Upper lobe of left lung (tissue), 6 donors: Measurements from ENCODE around the gene SLC9A7. TPM values are rescaled to one million over a fixed set of nuclear protein-coding genes. Genes with fewer than 3 reads are reported as not detected.

Experiments
- ATAC-seq, 2 donors: fragments of 200-7000 bp; cut with Tn5 transposase; one replicate each; pipeline ENCODE4 v1.9.1; 2022; ENCODE audit warnings: mild to moderate bottlenecking in 2 of 2, moderate library complexity in 2 of 2; ENCODE audit not compliant: low FRiP score in 2 of 2
- DNase-seq, 2 donors: peaks; one replicate each; pipeline ENCODE4 v3.0.0-alpha.2; 2019 to 2020
- H3K27ac ChIP-seq, 4 donors: fragments of 200-600 bp; sonication (generic); one replicate each; pipeline ENCODE4 v1.5.1; 2016 to 2019
- H3K27me3 ChIP-seq, 4 donors: fragments of 200-600 bp; sonication (generic); one replicate each; pipeline ENCODE4 v1.5.1; 2017 to 2019
- H3K36me3 ChIP-seq, 4 donors: fragments of 200-600 bp; sonication (generic); one replicate each; pipeline ENCODE4 v1.5.1; 2016 to 2019
- H3K4me1 ChIP-seq, 4 donors: fragments of 200-600 bp; sonication (generic); one replicate each; pipeline ENCODE4 v1.5.1; 2018 to 2019
- H3K4me3 ChIP-seq, 4 donors: fragments of 200-600 bp; sonication (generic); one replicate each; pipeline ENCODE4 v1.5.1; 2017 to 2019; ENCODE audit warnings: mild to moderate bottlenecking in 2 of 4, moderate library complexity in 1 of 4
- H3K9me3 ChIP-seq, 4 donors: fragments of 200-600 bp; sonication (generic); one replicate each; pipeline ENCODE4 v1.5.1; 2018 to 2019
- CTCF ChIP-seq, 6 experiments: fragments of 450-650 bp in 4 of 6; fragments of 200-600 bp in 2 of 6; sonication (generic) in 2 of 6; IDR thresholded peaks; one replicate each; pipeline ENCODE4 v1.5.1; 2016 to 2019; ENCODE audit warnings: antibody characterized with exemption in 6 of 6
- EP300 ChIP-seq, 4 donors: sonication (generic); formaldehyde crosslinking; IDR thresholded peaks; one replicate each; pipeline ENCODE4 v1.5.1; 2017; ENCODE audit warnings: antibody characterized with exemption in 4 of 4, control low read depth in 2 of 4
- POLR2A ChIP-seq, 4 donors: fragments of 450-650 bp; IDR thresholded peaks; one replicate each; pipeline ENCODE4 v1.5.1; 2016 to 2017; ENCODE audit warnings: antibody characterized with exemption in 4 of 4, mild to moderate bottlenecking in 2 of 4
- POLR2AphosphoS5 ChIP-seq, 2 donors: sonication (generic); formaldehyde crosslinking; IDR thresholded peaks; one replicate each; pipeline ENCODE4 v1.5.1; 2017; ENCODE audit warnings: antibody characterized with exemption in 2 of 2
- WGBS, 2 donors: methylation state at CpG; one replicate each; pipeline ENCODE4 v1.1.5; 2017 to 2018; 5-methylcytosine and 5-hydroxymethylcytosine counted together
- total RNA-seq, 6 donors: library from RNA; depleted of rRNA in 4 of 6; stranded (reverse); fragments of >200 nt in 4 of 6; gene quantifications; one replicate each; pipeline versions ENCODE4 v1.1.0 to v1.2.1, GENCODE V29; 2016 to 2021
- donor health status: DM: no; HTN: no; CAD: no; lungs with moderate emphysema.
- donor health status: DM: no; HTN: yes; CAD: no; lungs with severe emphysema.

Gene SLC9A7
- total RNA-seq, 6 donors from 2014 or later = 4.6 to 9.0 (median 6.4) TPM

GRCh38 chrX:46611658-46612362 is 147.1 kb downstream of the SLC9A7 start:
- no peaks in the 10 kb centered on the region for H3K36me3 ChIP-seq
- no peak for ATAC-seq
- no peaks in the 10 kb centered on the region for H3K27me3 ChIP-seq
- H3K4me1 ChIP-seq = no peaks in the 10 kb centered on the region
- H3K9me3 ChIP-seq = no peaks in the 10 kb centered on the region
- DNase-seq = no peak
- TF ChIP-seq POLR2AphosphoS5 (IDR thresholded peaks at IDR 0.05) (no peak), POLR2A (IDR thresholded peaks at IDR 0.05) (no peak), CTCF (IDR thresholded peaks at IDR 0.05) (no peak), EP300 (IDR thresholded peaks at IDR 0.05) (no peak)
- H3K27ac ChIP-seq = no peak overlapping the region
- WGBS, 2 donors = 78 to 81% methylated on average over 10 to 13 of the region's 13 CpGs
- H3K4me3 ChIP-seq = no peak overlapping the region

- Histone ChIP-seq H3K4me1 (no peaks in the 10 kb centered on the region), H3K4me3 (no peak overlapping the region), H3K9me3 (no peaks in the 10 kb centered on the region), H3K36me3 (no peaks in the 10 kb centered on the region), H3K27me3 (peaks cover 0 to 4% (median 0%) of the 10 kb centered on the region in 4 donors), H3K27ac (no peak overlapping the region)
- no peak for ATAC-seq
- WGBS, 2 donors = 71 to 81% methylated on average over 3 to 5 of the region's 5 CpGs
- no peak for DNase-seq
- TF ChIP-seq POLR2AphosphoS5 (IDR thresholded peaks at IDR 0.05) (no peak), CTCF (IDR thresholded peaks at IDR 0.05) (no peak), EP300 (IDR thresholded peaks at IDR 0.05) (no peak), POLR2A (IDR thresholded peaks at IDR 0.05) (no peak)
Measured at GRCh38 chrX:46610070-46610658, 148.8 kb downstream of the SLC9A7 start.

GRCh38 chrX:46607916-46608315 is 151.0 kb downstream of the SLC9A7 start:
- H3K27me3 ChIP-seq = peaks cover 0 to 4% (median 0%) of the 10 kb centered on the region in 4 donors
- H3K4me3 ChIP-seq = no peak overlapping the region
- DNase-seq (no peak), ATAC-seq (no peak)
- no peaks in the 10 kb centered on the region for H3K4me1 ChIP-seq
- WGBS, 2 donors = 67 to 74% methylated on average over 11 of the region's 11 CpGs
- no peaks in the 10 kb centered on the region for H3K36me3 ChIP-seq
- no peak overlapping the region for H3K27ac ChIP-seq
- TF ChIP-seq CTCF (IDR thresholded peaks at IDR 0.05) (no peak), EP300 (IDR thresholded peaks at IDR 0.05) (no peak), POLR2A (IDR thresholded peaks at IDR 0.05) (no peak)
- H3K9me3 ChIP-seq = no peaks in the 10 kb centered on the region

- WGBS, 2 donors = 88 to 98% methylated on average over 5 to 6 of the region's 6 CpGs
- H3K27me3 ChIP-seq = peaks cover 0 to 4% (median 0%) of the 10 kb centered on the region in 4 donors
- no peak overlapping the region for H3K4me3 ChIP-seq
- H3K27ac ChIP-seq = no peak overlapping the region
- no peaks in the 10 kb centered on the region for H3K4me1 ChIP-seq
- H3K9me3 ChIP-seq = no peaks in the 10 kb centered on the region
- no peak for TF ChIP-seq POLR2A (IDR thresholded peaks at IDR 0.05)
- no peak for DNase-seq
- no peaks in the 10 kb centered on the region for H3K36me3 ChIP-seq
- ATAC-seq = no peak
Measured at GRCh38 chrX:46602468-46603102, 156.3 kb downstream of the SLC9A7 start.

- no peaks in the 10 kb centered on the region for H3K4me1 ChIP-seq
- H3K27me3 ChIP-seq = peaks cover 0 to 4% (median 0%) of the 10 kb centered on the region in 4 donors
- TF ChIP-seq POLR2A (IDR thresholded peaks at IDR 0.05) = no peak
- no peak for TF ChIP-seq POLR2AphosphoS5 (IDR thresholded peaks at IDR 0.05)
- no peak for TF ChIP-seq EP300 (IDR thresholded peaks at IDR 0.05)
- TF ChIP-seq CTCF (IDR thresholded peaks at IDR 0.05) = no peak
- no peak overlapping the region for H3K4me3 ChIP-seq
- no peak for ATAC-seq
- DNase-seq = no peak
- H3K27ac ChIP-seq = no peak overlapping the region
- H3K36me3 ChIP-seq = no peaks in the 10 kb centered on the region
- no peaks in the 10 kb centered on the region for H3K9me3 ChIP-seq
- 64 to 74% methylated on average over 6 of the region's 6 CpGs for WGBS, 2 donors
Measured at GRCh38 chrX:46601283-46601682, 157.6 kb downstream of the SLC9A7 start.
